ENCODE data around the gene NLGN4X.

The NLGN4X gene

DNA sequence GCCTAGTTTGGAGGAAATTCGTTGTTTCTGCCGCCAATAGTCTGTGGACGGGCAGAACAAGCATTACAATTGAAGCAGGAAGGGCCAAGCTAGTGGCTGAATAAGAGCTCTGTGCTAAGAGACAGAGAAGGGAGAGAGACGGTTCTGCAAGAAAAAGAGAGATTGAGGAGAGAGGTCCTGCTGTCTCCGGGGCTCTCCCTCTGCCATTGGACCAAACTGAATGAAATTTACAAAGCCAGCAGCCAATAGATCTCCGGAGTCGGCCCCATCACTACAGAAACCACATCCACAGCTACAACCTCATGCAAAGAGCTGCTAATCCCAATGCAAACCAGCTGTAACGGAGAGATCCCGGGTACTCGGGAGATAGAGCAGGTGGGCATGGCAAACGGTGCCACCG lies at the start of gene NLGN4X:
TSS of gene NLGN4X (minus strand) at position 148 of the 400 bp plus-strand sequence. CDS start 77,401 bp downstream, outside the sequence.
- no peak for DNase-seq

DNA sequence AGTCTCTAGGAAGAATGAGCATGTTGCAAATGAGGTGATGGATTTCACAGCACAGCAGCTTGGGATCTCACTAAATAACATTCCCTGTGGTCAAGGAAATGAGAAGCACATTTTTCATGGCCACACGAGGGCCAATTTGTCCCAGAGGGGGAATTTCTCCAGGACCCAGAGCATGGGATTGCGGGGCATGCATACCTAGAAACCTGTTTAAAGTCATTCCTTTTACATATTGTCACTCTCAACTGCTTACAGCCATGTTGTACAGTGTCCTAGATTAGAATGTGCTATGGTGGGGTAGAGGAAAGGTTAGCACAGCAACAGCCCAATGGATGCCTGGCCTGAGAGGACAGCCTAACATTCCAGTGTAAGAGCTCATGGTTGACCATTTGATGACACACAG lies 37.4 kb upstream of the NLGN4X start:
- DNase-seq = no peak

DNA sequence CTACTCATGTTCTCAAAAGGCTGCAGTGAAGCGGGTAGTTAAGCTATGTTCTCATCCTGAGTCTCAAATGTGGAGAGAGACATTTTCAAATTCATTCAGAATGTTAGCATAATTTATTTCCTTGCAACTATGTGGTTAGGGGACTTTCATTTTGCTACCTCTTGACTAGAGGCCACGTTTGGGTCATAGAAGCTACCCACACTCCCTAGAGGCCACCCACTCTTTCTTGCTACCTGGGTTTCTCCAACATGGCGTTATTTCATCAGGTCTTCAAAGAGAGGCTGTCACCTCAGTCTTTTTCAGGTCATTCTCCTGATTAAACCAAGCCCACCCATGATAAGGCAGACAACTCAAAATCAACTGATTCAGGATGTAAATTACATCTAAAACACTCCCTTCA lies 34.3 kb upstream of the NLGN4X start:
- DNase-seq = no peak

DNA sequence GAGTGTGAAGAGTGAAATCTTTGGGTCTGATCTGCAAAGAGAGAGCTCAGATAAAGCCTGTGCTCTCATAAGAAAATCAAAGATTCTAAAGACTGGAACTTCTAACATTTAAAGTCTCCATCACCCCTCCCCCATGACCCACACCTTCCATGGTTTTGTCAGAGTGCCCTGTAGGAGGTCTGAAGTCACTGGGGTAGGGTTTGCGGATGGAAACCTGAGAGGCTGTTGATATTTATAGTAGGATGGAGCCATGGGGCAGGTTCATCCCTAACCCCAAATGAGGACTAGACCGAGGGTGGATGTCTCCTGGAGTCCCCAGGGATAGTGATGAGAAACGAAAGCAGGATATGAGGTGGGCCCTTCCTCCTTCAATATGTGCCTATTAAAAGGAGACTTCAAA lies 28.4 kb upstream of the NLGN4X start:
- DNase-seq = no peak

- no peak for DNase-seq
Observed at GRCh38 chrX:6244666-6245065, 16.0 kb upstream of the NLGN4X start.

DNA sequence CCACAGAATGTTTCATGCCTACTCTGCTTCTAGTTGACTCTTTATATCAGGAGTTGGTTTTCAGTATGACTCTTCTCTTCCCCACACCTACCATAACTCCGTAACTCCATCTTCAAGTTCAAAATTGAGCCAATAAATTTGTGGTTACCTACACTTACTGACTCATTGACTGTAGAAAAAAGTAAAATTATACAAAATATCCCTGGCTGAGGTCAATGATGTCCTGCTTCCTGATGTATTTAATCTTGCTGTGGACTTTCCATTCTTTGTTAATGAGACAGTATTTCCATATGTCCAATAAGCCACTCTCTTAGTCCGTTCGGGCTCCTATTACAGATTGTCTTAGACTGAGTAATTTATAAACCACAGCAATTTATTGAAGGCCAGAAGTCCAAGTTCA lies 9.9 kb upstream of the NLGN4X start:
- DNase-seq = no peak

DNA sequence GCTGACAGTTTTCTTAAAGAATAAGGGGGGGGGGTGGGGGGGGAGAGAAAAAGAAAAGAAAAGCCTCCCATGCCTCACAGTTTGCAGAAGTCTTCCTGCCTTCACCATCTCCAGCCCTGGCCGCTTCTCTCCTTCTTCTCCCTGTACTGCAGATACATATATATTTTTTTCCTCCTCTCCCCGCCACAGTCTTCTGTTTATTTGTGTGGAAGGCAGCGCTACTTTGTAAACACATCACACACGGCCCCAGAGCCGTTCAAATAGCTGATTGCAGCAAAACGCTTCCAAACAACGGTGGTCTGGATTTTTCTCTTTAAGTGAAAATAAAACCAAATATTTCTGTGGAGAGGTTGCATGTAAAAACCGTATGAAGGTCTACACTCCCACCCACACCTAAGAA lies 732 bp downstream of the NLGN4X start:
- DNase-seq = no peak

DNA sequence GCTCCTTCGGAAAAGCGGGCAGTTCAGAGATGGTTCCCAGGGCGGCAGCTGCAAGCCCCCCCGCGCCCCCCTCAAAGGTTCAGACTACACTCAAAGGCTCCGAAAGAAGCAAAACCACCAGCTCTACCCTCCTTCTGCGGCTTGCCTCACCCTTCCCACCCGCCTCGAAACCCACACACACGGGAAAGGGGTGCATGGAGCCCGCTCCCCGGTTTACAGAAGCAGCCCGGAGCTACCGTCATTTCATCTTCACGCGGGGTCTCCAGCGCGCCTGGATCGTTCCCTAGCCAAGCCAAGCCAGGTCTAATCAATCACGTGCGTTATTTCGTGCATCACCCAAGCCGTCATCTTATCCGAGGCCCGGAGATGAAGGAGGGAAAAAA lies 1.2 kb downstream of the NLGN4X start:
- DNase-seq = no peak

GRCh38 chrX:6226596-6227452 lies 1.8 kb downstream of the NLGN4X start:
- no peak for DNase-seq

DNA sequence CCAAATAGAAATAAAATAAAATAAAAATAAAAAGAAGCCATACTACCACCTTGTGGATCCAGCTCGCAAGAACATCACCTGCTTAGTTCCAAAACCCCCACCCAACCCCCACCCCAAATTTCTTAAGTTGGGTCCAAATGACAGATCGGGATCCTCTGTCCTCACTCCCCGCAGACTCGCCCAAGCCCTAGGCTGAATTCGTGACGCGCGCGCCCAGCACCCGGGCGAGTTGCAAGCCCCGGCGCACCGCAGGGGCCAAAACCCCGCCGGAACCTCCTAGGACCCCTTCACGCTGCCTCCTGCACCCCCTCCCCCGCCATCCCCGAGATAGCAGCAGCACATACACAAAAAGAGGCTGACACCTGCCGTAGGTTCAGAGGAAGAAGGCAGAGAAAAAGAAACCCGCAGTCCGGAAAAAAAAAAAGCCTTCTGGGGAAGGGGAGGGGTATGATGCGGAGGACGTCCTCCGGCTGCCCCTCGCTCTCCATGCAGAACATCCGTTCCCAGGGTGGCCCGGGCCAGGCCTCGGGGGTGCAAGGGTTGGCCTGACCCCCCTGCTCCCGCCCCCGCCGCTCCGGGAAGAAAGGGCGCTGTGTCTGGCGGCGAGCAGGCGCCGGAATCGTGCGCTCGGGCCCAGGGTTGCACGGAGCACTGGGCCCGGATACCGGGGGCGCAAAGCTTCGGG lies 2.6 kb downstream of the NLGN4X start:
- DNase-seq = no peak

GRCh38 chrX:6225288-6225910 lies 3.3 kb downstream of the NLGN4X start:
- no peak for DNase-seq

GRCh38 chrX:6223516-6223915 lies 5.2 kb downstream of the NLGN4X start:
- no peak for DNase-seq

DNA sequence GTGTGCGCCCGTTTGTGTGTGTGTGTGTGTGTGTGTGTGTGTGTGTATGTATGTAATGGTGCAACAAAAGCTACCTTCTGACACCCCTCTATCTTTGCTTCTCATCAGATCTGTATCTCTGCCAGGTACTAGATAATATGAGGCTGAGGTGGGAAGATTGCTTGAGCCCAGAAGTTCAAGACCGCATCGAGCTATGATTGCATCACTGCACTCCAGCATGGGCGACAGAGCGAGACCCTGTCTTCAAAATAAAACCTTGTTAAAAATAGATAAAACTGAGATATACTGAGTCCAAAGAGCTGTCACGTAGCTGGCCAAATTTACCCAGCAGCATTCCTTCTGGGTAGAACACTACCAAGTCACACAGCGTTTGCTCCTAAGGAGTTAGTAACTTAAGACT lies 18.4 kb downstream of the NLGN4X start:
- no peak for DNase-seq

GRCh38 chrX:6203462-6204215 lies 25.0 kb downstream of the NLGN4X start:
- DNase-seq = no peak

DNA sequence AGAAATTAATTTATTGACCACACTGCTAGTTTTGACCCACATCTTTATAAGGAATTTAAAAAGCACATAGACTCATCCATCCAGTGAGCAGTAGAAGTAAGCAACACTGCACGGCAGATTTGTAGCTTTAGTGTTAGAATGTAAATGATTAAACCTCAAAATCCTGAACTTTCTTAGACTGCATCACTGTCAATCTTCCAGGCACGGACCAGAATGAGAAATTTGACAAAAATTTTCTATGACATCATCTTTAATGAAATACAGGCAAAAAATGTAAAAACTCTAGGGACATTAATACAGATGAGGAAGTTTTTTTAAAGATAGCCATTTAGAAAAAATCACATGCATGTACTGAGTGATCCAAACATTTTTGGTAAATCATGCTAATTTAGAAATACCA lies 29.2 kb downstream of the NLGN4X start:
- no peak for DNase-seq

GRCh38 chrX:6187256-6187655 lies 41.4 kb downstream of the NLGN4X start:
- no peak for DNase-seq

- DNase-seq = no peak
Observed at GRCh38 chrX:6184900-6185515, 43.7 kb downstream of the NLGN4X start.

DNA sequence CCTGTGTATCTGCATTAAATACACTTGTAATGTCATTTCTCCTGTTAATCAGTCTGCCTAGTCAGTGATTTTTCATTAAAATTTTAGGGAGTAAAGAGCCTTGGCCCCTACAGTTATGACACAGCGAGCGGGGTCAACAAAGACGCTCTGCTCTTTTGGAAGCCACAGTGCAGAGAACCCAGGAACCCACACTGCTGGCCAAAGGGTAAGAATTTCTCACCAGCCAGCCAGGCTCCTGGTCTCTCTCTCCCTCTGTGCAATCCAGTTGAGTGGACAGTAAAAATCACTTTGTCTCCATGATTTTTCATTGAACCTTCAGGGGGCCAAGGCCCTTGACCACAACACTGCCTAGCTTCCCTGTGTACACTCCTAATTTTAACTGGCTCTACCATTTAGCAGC lies 52.8 kb downstream of the NLGN4X start:
- DNase-seq = no peak

DNA sequence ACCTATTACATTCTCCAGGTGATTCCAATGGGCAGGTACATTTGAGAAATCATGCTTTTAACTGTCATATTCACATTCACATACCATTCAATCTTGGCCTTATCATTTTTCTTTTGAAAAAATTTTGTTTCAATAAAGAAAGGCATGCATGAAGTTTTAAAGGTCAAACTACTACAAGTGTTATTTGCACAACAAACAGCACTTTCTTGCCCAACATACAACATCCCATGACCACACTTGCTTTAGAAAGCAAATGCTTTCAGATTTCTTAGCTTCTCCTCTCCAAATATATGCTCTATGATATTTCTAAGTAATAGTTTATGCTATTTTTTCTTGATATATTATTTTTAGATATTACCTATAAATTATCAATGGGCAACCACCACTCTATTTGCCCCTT lies 58.2 kb downstream of the NLGN4X start:
- no peak for DNase-seq

- DNase-seq = no peak
Observed at GRCh38 chrX:6169407-6169806, 59.3 kb downstream of the NLGN4X start.

DNA sequence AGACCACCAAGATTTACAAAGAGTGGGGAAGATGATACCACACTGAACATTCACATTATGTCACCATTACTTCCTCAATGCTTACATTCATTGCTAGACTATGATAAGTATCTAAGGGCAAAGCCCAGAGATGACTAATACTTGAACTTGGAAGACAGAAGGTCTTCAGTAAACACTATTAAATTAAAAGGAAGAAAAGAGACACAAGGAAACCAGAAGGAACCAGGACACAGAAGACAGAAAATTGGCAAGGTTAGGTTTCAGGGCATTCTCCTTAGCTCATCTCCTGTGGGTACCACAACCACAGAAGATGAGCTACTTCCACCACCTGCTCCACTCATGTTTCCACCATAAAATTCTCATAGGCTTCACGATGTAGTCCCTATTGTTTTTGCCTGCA lies 64.9 kb downstream of the NLGN4X start:
- DNase-seq = no peak

DNA sequence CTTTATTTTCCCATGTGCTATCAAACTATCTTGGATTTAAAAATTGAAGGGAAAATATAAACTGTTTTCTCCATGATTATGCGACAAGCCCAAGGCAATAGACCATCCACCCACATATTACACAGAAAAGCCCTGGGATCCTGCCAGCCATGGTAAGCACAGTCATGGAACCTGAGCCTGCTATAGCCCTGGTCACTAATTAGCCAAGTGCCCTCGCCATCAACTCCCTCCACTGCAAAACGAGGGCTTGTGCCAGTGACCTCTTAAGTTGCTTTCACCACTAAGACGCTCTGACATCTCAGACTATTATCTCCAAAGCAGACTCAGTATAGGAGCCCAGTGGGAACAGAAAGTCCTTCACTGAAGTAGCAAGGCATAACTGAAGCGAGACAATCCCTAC lies 69.2 kb downstream of the NLGN4X start:
- no peak for DNase-seq

- no peak for DNase-seq
Observed at GRCh38 chrX:6151971-6152370, 76.7 kb downstream of the NLGN4X start.

Data from cortex of kidney (tissue), 1 donor.